Adrenal gland (tissue), 5 donors: ENCODE data around the gene EFNA5.

Experiments
- POLR2A ChIP-seq, 2 donors: fragments of 450-650 bp; IDR thresholded peaks; one replicate each; pipeline ENCODE4 v1.6.1; 2017; ENCODE audit warnings: antibody characterized with exemption in 2 of 2, mild to moderate bottlenecking in 2 of 2, moderate library complexity in 1 of 2
- TF ChIP-seq, protein P1 (sequence below), 6 experiments: fragments of 450-650 bp in 4 of 6; fragments of 200-600 bp in 2 of 6; sonication (generic) in 1 of 6; IDR thresholded peaks; 1 replicate in 5 of 6; 2 replicates in 1 of 6; pipeline versions ENCODE4 v1.5.1 to v1.8.0; 2016 to 2021; ENCODE audit warnings: antibody characterized with exemption in 6 of 6, mild to moderate bottlenecking in 2 of 6, moderate library complexity in 1 of 6
- donor health status: DM: no; HTN: no; CAD: no.

GRCh38 chr5:107557051-107557658, 113.6 kb downstream of the EFNA5 start:
- TF ChIP-seq, protein P1, sequence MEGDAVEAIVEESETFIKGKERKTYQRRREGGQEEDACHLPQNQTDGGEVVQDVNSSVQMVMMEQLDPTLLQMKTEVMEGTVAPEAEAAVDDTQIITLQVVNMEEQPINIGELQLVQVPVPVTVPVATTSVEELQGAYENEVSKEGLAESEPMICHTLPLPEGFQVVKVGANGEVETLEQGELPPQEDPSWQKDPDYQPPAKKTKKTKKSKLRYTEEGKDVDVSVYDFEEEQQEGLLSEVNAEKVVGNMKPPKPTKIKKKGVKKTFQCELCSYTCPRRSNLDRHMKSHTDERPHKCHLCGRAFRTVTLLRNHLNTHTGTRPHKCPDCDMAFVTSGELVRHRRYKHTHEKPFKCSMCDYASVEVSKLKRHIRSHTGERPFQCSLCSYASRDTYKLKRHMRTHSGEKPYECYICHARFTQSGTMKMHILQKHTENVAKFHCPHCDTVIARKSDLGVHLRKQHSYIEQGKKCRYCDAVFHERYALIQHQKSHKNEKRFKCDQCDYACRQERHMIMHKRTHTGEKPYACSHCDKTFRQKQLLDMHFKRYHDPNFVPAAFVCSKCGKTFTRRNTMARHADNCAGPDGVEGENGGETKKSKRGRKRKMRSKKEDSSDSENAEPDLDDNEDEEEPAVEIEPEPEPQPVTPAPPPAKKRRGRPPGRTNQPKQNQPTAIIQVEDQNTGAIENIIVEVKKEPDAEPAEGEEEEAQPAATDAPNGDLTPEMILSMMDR (IDR thresholded peaks at IDR 0.05), result no peak
- no peak for TF ChIP-seq POLR2A (IDR thresholded peaks at IDR 0.05)
